CD14-positive monocyte (primary cell): ENCODE data around the gene DENND2D. TPM values are rescaled to one million over a fixed set of nuclear protein-coding genes. Genes with fewer than 3 reads are reported as not detected.

Experiments
- DNase-seq, 3 donors: peaks; one replicate each; pipeline ENCODE4 v3.0.0-alpha.2; 2011 to 2022
- H2AFZ ChIP-seq: 2 replicates; pipeline ENCODE4 v1.6.0; 2012; ENCODE audit warnings: mild to moderate bottlenecking, low read depth, low read length, inconsistent platforms; ENCODE audit not compliant: insufficient read depth, poor library complexity, severe bottlenecking
- H3K27ac ChIP-seq, 2 donors: 1 replicate in 1 of 2; 2 replicates in 1 of 2; pipeline ENCODE4 v1.5.1; 2012 to 2013; ENCODE audit warnings: low read length in 2 of 2, control low read depth in 1 of 2, inconsistent platforms in 1 of 2, low read depth in 1 of 2, mild to moderate bottlenecking in 1 of 2
- H3K27me3 ChIP-seq, 2 donors: one replicate each; pipeline versions ENCODE4 v1.6.0 to v1.6.1; 2011 to 2013; ENCODE audit warnings: low read length in 2 of 2; ENCODE audit not compliant: control insufficient read depth in 2 of 2, insufficient read depth in 2 of 2
- H3K36me3 ChIP-seq, 2 donors: replicated peaks in 1 of 2; 1 replicate in 1 of 2; 2 replicates in 1 of 2; pipeline versions ENCODE4 v1.5.1 to v1.6.1; 2012 to 2013; ENCODE audit warnings: low read length in 2 of 2, control low read depth in 1 of 2, inconsistent platforms in 1 of 2, mild to moderate bottlenecking in 1 of 2; ENCODE audit not compliant: insufficient read depth in 2 of 2, control insufficient read depth in 1 of 2
- H3K4me1 ChIP-seq, 2 donors: 1 replicate in 1 of 2; 2 replicates in 1 of 2; pipeline versions ENCODE4 v1.5.1 to v1.6.1; 2012 to 2013; ENCODE audit warnings: low read length in 2 of 2, control low read depth in 1 of 2, inconsistent platforms in 1 of 2, mild to moderate bottlenecking in 1 of 2, moderate library complexity in 1 of 2; ENCODE audit not compliant: insufficient read depth in 2 of 2, control insufficient read depth in 1 of 2
- H3K4me2 ChIP-seq: replicated peaks from 2 replicates; pipeline ENCODE3; 2012; ENCODE audit warnings: low read length, moderate library complexity, mild to moderate bottlenecking; ENCODE audit not compliant: poor library complexity, severe bottlenecking; ENCODE audit errors: extremely low read depth
- H3K4me3 ChIP-seq, 3 experiments: fragments of 200-600 bp in 1 of 3; sonication (generic) in 1 of 3; replicated peaks in 1 of 3; 1 replicate in 2 of 3; 2 replicates in 1 of 3; pipeline ENCODE4 v1.5.1; 2011 to 2013; ENCODE audit warnings: low read length in 3 of 3, mild to moderate bottlenecking in 3 of 3, control low read depth in 2 of 3, low read depth in 2 of 3, inconsistent platforms in 1 of 3, moderate library complexity in 1 of 3
- H3K79me2 ChIP-seq: 2 replicates; pipeline ENCODE4 v1.6.0; 2012; ENCODE audit warnings: mild to moderate bottlenecking, control low read depth, inconsistent platforms, low read length, moderate library complexity; ENCODE audit not compliant: insufficient read depth
- H3K9ac ChIP-seq: 2 replicates; pipeline ENCODE4 v1.6.0; 2017; ENCODE audit warnings: low read length, mild to moderate bottlenecking; ENCODE audit not compliant: insufficient read depth, poor library complexity, severe bottlenecking
- H3K9me3 ChIP-seq, 2 donors: replicated peaks in 1 of 2; 1 replicate in 1 of 2; 2 replicates in 1 of 2; pipeline versions ENCODE4 v1.5.1 to v1.6.1; 2012 to 2013; ENCODE audit warnings: low read length in 2 of 2, control low read depth in 1 of 2; ENCODE audit not compliant: control insufficient read depth in 1 of 2, insufficient read depth in 1 of 2
- H4K20me1 ChIP-seq: 2 replicates; pipeline ENCODE4 v1.6.0; 2012; ENCODE audit warnings: mild to moderate bottlenecking, low read length, control low read depth, moderate library complexity; ENCODE audit not compliant: insufficient read depth
- H3K27ac Mint-ChIP-seq, 7 donors: one replicate each; pipeline ENCODE4 v1.8.0; 2020; ENCODE audit warnings: mild to moderate bottlenecking in 7 of 7, mixed read lengths in 7 of 7, moderate library complexity in 6 of 7, inconsistent platforms in 2 of 7
- H3K27me3 Mint-ChIP-seq, 3 donors: one replicate each; pipeline ENCODE4 v1.8.0; 2021 to 2022; ENCODE audit warnings: low read depth in 3 of 3, mild to moderate bottlenecking in 3 of 3, mixed read lengths in 3 of 3, moderate library complexity in 3 of 3, inconsistent platforms in 1 of 3
- H3K36me3 Mint-ChIP-seq, 2 donors: one replicate each; pipeline ENCODE4 v1.8.0; 2020; ENCODE audit warnings: mixed read lengths in 2 of 2, inconsistent platforms in 1 of 2, mild to moderate bottlenecking in 1 of 2
- H3K4me1 Mint-ChIP-seq: one replicate; pipeline ENCODE4 v1.8.0; 2020; ENCODE audit warnings: mild to moderate bottlenecking, mixed read lengths
- H3K4me3 Mint-ChIP-seq, 2 donors: one replicate each; pipeline ENCODE4 v1.8.0; 2020; ENCODE audit warnings: mild to moderate bottlenecking in 2 of 2, mixed read lengths in 2 of 2, moderate library complexity in 1 of 2
- H3K9me3 Mint-ChIP-seq, 7 donors: one replicate each; pipeline ENCODE4 v1.8.0; 2020 to 2022; ENCODE audit warnings: mixed read lengths in 7 of 7, mild to moderate bottlenecking in 6 of 7, moderate library complexity in 6 of 7, inconsistent platforms in 2 of 7
- WGBS: methylation state at CpG from one replicate; pipeline ENCODE4 v1.1.5; 2013; ENCODE audit warnings: missing lambda C conversion rate; ENCODE audit not compliant: insufficient coverage; 5-methylcytosine and 5-hydroxymethylcytosine counted together
- intact Hi-C, 2 donors: fragments of 100-400 bp; cut with micrococcal nuclease; formaldehyde crosslinking; loops; one replicate each; pipeline versions ENCODE4 v1.15.0 to v1.15.1; 2023
- polyA plus RNA-seq, 3 donors: library from polyadenylated mRNA; depleted of rRNA in 1 of 3; unstranded in 2 of 3; stranded (reverse) in 1 of 3; fragments of 300-500 nt in 2 of 3; fragments of >200 nt in 1 of 3; fragmentation: Illumina TruSeq in 2 of 3; gene quantifications; 1 replicate in 2 of 3; 2 replicates in 1 of 3; pipeline ENCODE4 v1.2.3, GENCODE V29; 2012 to 2021
- TF ChIP-seq, protein P1 (sequence below): fragments of 200-600 bp; IDR thresholded peaks from one replicate; pipeline ENCODE4 v1.8.0; 2022; ENCODE audit warnings: antibody characterized with exemption, mild to moderate bottlenecking

Gene DENND2D
- polyA plus RNA-seq, 3 donors = 19.1 to 24.0 (median 22.4) TPM

DNA sequence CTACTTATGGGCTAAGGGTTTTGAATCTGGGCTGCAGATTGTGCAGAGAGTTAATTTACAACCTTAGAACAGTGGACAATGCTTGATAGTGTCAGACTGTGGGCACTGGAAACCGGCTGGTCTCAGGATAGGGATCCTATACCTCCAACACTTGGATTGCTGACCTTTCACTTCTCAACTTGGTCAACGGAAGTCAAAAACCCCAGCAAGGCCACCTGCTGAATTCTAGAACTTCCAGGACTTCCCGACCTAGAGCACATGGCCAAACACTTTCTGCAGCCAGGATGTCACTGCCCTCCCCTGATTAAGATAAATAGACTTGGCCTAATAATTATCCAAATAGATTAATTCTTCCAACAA, 336 bp upstream of the DENND2D start:
- peaks cover 92% of the 10 kb centered on the region for H3K4me1 Mint-ChIP-seq
- peak overlapping the region in 2 of 3 experiments; percentile 18 to 77 for H3K4me3 ChIP-seq
- H3K27ac Mint-ChIP-seq = peak overlapping the region; percentile 93 to 98 (median 97)
- peak overlapping the region; percentile 93 to 97 for H3K27ac ChIP-seq
- WGBS = 93% methylated on average over 3 of the region's 3 CpGs
- no peaks in the 10 kb centered on the region for H3K27me3 ChIP-seq
- H2AFZ ChIP-seq = peak overlapping the region; percentile 62
- peak overlapping the region; percentile 63 for H3K9ac ChIP-seq
- no peaks in the 10 kb centered on the region for H3K9me3 ChIP-seq
- H3K36me3 ChIP-seq = peaks cover 5 to 23% of the 10 kb centered on the region in 2 donors
- intact Hi-C loops = loop anchor here (5.0 to 10.0 kb wide), 4 partner anchors 323 to 556 kb away; partner anchors contain the start of genes INKA2 (in 1 of the 2) and RAP1A (in 1 of the 2)
- H3K4me2 ChIP-seq = peak overlapping the region; percentile 90
- peaks cover 0 to 2% (median 0%) of the 10 kb centered on the region in 7 donors for H3K9me3 Mint-ChIP-seq
- no peak for DNase-seq
- peaks cover 93 to 100% of the 10 kb centered on the region in 2 donors for H3K4me1 ChIP-seq
- peak overlapping the region; percentile 66 to 78 for H3K4me3 Mint-ChIP-seq
- H4K20me1 ChIP-seq = no peaks in the 10 kb centered on the region
- peaks cover 39% of the 10 kb centered on the region for H3K79me2 ChIP-seq
- H3K27me3 Mint-ChIP-seq = no peaks in the 10 kb centered on the region
- TF ChIP-seq, protein P1, sequence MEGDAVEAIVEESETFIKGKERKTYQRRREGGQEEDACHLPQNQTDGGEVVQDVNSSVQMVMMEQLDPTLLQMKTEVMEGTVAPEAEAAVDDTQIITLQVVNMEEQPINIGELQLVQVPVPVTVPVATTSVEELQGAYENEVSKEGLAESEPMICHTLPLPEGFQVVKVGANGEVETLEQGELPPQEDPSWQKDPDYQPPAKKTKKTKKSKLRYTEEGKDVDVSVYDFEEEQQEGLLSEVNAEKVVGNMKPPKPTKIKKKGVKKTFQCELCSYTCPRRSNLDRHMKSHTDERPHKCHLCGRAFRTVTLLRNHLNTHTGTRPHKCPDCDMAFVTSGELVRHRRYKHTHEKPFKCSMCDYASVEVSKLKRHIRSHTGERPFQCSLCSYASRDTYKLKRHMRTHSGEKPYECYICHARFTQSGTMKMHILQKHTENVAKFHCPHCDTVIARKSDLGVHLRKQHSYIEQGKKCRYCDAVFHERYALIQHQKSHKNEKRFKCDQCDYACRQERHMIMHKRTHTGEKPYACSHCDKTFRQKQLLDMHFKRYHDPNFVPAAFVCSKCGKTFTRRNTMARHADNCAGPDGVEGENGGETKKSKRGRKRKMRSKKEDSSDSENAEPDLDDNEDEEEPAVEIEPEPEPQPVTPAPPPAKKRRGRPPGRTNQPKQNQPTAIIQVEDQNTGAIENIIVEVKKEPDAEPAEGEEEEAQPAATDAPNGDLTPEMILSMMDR = no peak
- peaks cover 30 to 32% of the 10 kb centered on the region in 2 donors for H3K36me3 Mint-ChIP-seq

DNA sequence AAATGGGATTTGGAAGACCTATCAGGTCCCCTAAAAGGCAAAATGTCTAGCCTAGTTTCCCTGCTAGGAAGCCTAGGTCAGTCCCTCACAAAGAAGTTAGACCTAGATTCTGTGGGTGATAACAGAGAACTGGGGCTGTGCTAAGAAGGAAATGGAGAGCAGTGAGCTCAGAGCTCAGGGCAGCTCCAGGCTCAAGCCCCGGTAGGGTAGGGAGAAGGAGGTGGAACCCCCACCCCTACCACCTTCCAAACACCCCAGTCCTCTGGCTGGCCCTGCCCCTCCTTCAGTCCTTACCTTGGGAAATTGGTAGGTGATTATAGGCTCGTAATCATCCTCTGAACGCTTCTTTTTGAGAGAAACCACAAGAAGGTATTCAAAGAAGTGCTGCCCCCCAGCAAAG, 1.1 kb downstream of the DENND2D start:
- H3K27me3 Mint-ChIP-seq = no peaks in the 10 kb centered on the region
- Histone ChIP-seq H3K4me3 (peak overlapping the region in 2 of 3 experiments; percentile 5 to 77), H2AFZ (peak overlapping the region; percentile 12), H3K9me3 (no peaks in the 10 kb centered on the region), H3K27me3 (no peaks in the 10 kb centered on the region), H3K4me1 (peaks cover 88 to 98% of the 10 kb centered on the region in 2 donors), H3K4me2 (peak overlapping the region; percentile 90), H3K36me3 (peaks cover 16 to 37% of the 10 kb centered on the region in 2 donors), H3K79me2 (peaks cover 39% of the 10 kb centered on the region), H4K20me1 (no peaks in the 10 kb centered on the region), H3K9ac (peak overlapping the region; percentile 63), H3K27ac (peak overlapping the region; percentile 93 to 97)
- H3K4me1 Mint-ChIP-seq = peaks cover 89% of the 10 kb centered on the region
- H3K27ac Mint-ChIP-seq = peak overlapping the region; percentile 93 to 98 (median 97)
- peak overlapping the region; percentile 56 to 78 for H3K4me3 Mint-ChIP-seq
- intact Hi-C loops = no loop called here
- WGBS = 80% methylated on average over 2 of the region's 3 CpGs
- peaks cover 44 to 46% of the 10 kb centered on the region in 2 donors for H3K36me3 Mint-ChIP-seq
- peaks cover 0 to 2% (median 0%) of the 10 kb centered on the region in 7 donors for H3K9me3 Mint-ChIP-seq
- TF ChIP-seq, protein P1 = no peak
- no peak for DNase-seq
